HG02870 (cell line): ENCODE data around the gene AFMID.
A peak's percentile ranks its signal among the peaks of the same experiment; 100 is the strongest.
"Not testable (repeated sequence)": the region's sequence is repeated elsewhere in the genome, so short reads cannot be mapped to it uniquely, and the experiment has no call there.

ENCODE experiments used
- ATAC-seq: cut with Tn5 transposase; IDR thresholded peaks from one replicate; pipeline ENCODE4 v1.9.1; 2021; ENCODE audit warnings: mild to moderate bottlenecking, moderate library complexity; ENCODE audit not compliant: unreplicated experiment

AFMID gene

DNA sequence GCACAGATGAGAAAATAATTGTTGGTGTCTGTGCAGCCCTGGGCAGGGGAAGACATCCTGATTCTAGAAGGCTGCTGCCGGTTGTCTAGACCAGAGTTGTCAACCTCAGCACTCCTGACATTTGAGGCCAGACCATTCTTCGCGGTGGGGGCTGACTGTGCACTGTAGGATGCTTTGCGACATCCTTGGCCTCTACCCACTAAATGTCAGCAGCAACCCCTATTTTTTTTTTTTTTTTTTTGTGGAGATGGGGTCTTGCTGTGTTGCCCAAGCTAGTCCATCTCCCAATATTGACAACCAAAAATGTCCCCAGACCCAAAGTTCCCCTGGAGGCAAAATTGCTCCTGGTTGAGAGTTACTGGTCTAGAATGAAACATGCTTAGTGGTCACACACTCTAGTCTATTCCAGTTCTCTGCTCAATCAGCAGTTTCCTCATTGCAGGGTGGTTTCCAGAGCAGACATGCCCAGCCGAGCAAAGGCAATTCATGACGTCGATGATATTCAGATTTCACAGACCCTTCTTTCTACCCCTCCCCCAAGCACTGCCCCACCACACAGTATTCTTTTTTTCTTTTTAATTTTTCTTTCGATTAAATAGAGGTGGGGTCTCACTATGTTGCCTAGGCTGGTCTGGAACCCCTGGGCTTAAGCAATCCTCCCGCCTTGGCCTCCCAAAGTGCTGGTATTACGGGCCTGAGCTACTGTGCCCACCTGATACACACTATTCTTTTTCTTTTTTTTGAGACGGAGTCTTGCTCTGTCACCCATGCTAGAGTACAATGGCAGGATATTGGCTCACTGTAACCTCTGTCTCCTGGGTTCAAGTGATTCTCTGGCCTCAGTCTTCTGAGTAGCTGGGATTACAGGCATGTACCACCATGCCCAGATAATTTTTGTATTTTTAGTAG, 32.0 kb upstream of the AFMID start:
- ATAC-seq = peak; percentile 49

DNA sequence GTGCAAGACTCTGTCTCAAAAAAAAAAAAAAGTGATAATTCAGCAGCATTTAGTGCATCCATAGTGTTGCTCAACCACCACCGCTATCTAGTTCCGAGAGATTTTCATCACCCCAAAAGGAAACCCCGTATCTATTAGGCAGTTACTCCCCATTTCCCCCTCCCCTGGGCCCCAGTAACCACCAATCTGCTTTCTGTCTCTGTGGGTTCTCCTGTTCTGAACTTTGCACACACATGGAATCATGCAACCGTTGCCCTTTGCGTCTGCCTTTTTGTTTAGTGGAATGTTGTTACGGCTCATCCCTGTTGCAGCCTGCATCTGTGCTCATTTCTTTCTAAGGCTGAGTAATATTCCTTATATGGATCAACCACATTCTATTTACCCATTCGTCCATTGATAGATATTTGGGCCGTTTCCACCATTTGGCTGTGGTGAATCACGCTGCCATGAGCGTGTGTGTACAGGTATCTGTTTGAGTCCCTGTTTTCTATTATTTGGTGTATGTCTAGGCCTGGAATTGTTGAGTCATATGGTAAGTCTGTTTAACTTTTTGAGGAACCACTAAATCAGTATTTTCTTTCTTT, 27.5 kb upstream of the AFMID start:
- peak; percentile 44 for ATAC-seq

DNA sequence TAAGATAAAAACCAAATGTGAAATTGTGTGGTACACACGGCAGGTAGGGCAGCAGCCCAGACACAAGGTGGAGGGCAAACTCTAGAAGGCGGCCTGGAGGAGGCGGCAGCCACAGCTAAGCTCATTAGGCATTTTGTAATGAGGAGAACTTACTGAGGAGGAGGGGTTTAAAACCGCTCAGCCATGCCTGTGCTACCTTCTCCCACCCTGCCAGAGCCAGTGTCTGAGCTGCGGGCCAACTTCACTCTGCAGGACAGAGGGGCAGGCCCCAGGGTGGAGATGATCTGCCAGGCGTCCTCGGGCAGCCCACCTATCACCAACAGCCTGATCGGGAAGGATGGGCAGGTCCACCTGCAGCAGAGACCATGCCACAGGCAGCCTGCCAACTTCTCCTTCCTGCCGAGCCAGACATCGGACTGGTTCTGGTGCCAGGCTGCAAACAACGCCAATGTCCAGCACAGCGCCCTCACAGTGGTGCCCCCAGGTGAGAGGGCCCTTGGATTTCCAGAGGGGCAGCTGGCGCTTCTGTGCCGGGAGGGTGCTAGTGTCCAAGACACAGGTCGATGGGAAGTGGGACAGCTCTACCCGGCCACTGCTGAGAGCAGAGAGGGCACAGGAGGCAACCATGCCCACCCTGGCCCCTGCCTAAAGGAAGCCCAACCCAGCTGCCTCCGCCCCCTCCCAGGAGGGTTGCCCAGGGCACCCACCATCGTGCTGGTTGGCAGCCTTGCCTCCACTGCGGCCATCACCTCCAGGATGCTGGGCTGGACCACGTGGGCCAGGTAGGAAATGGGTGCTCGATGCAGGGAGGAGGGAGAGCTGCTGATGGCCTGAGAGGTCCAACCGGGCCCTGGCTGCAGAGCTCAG, 23.0 kb upstream of the AFMID start:
- ATAC-seq = no peak

DNA sequence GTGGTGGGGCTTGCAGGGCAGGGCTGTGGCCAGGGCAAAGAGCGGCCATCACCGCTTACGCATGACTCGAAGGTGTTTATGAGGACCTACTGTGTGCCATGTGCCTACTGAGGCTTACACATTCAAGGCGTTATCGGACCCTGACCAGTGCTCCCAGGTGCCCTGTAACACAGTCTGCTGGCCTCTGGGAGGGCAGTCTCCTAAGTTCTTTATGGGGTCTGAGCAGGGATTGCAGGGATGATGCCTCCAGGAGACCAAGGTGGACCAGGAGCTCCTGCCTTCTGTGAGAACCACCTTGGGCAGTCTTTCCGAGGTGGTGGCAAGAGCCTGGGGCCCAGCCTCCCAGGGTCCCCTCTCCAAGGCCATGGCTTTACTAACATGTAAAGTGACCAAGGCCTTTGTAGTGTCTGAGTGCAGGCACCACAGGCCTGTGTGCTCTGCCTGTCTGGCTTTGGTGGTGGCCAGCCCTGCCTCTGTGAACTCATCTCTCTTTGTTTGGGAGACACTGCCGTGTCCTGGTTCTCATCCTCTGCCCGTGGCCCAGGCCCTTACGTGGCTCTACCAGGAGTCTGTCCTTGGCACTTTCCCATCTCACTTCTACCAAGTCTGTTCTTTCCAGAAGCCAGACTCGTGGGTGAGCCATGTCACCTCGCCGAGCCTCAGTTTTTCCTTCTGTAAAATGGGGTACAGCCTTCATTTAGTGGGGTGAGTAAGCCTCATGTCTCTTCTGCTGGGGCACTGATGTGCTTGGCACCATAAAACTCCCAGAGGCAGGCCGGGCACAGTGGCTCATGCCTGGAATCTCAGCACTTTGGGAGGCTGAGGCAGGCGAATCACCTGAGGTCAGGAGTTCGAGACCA, 22.2 kb upstream of the AFMID start:
- ATAC-seq = no peak

DNA sequence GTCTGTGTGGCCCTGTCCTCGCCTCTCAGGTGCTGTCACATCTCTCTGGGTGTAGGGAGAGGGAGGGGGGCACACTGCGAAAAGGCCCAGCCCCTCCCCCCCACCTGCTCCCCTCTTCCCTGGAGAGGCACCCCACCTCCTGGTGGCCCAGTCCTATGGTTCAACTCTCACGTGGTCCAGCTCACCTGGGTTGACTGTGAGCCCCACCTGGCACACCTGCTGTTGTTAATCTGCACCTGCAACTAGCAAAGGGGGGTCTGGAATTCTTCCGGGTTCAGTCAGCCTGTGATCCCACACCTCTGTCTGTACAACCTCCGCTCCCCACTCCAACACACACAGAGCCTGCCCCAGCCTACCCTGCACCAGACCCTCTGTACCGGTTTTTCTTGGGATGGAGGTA, 20.7 kb upstream of the AFMID start:
- no peak for ATAC-seq

DNA sequence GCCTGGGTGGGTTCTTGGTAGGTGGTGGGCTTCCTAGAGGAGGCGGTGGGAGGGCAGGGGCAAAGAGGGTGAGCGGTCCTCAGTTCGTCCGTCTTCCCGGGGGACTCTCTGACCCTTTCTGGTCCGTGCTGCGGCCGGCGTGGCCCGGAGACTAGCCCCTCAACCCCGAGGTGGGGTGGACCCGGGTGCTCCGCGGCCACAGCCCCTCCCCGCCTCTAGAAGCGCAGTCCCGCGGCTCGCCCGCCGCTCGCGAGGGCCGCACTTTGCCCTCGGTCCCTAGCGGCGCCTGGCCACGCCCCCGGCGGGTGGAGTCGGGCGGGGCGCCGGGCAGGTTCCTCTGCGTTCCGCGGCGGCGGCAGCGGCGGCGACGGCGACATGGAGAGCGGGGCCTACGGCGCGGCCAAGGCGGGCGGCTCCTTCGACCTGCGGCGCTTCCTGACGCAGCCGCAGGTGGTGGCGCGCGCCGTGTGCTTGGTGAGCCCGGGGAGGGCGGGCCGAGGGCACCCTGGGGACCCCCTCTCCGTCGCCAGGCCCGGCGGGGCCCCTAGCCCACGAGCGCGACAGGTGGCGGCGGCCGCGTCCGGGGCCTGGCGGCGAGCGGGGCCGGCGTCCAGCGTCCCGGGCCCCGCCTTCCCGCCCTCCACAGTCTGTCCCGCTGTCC, 18.8 kb upstream of the AFMID start, which contains the start of gene SYNGR2:
TSS of gene SYNGR2 (plus strand) at position 340 of the 661 bp plus-strand sequence. CDS start at position 376, 36 bp downstream.
- ATAC-seq = no peak

DNA sequence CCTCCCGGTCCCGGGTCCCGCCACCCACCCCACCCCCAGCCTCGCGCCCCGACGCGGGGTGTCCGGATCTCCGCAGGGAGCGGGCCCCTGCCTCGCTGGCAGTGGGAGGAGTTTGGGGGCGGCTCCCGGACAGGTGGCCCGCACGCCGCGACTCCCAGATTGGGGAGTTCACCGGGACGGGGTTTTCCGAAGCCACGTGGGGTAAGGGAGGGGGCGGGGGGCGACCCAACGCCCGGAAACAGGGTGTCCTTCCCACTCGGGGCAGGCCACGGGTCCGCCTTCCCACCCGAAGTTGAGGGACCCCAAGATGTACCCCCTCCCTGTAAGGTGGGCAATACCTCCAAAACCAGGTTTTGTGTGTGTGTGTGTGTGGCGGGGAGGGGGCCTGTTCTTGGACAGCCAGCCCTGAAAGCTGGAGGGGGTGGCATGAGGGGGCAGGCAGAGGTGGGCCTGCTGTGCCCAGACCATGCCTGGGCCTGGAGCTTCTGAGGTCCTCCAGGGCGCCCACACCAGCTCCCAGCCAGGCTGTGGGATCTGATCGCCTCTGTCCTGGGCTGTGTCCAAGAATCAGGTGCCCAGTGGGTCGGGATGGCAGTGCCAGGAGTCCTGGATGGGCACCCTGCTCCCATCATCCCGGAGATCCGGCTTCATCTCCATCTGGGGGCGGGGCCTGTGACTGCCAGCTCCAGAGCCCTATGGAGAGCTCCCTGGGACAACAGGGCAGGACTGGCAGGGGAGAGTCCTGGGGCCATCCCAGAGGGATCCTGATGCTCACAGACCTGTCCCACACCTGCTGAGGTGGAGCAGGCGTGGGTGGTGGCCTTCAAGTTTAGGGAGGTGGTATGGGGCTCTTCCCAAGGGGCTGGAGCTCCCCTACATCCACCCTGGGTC, 18.0 kb upstream of the AFMID start:
- ATAC-seq = no peak

DNA sequence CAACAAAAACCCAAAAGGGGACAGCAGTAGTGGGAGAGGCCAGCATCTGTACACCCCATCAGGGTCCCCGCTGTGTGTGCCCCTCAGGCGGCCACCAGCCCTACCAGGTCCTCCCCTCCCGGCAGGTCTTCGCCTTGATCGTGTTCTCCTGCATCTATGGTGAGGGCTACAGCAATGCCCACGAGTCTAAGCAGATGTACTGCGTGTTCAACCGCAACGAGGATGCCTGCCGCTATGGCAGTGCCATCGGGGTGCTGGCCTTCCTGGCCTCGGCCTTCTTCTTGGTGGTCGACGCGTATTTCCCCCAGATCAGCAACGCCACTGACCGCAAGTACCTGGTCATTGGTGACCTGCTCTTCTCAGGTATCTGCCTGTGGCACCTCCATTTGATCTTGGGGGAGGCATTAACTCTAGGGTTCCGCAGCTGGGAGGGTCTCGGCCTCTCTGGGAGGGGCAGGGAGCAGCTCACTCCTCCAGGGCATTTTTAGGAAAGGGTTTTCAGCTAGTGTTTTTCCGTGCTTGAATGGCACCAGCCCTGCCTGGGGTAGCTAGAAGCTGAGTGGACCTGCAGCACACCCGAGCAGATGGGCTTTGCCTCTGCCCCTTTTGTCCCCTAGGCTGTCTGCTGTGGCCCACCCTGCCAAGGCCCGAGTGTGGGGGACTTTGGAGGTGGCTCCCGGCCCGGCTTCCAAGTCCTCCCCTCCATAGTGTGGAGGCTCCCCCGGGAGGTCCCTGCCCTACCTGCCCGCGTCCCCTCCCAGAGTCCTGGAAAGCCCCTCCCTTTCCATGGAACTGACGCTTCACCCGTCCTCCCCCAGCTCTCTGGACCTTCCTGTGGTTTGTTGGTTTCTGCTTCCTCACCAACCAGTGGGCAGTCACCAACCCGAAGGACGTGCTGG, 16.2 kb upstream of the AFMID start:
- no peak for ATAC-seq

DNA sequence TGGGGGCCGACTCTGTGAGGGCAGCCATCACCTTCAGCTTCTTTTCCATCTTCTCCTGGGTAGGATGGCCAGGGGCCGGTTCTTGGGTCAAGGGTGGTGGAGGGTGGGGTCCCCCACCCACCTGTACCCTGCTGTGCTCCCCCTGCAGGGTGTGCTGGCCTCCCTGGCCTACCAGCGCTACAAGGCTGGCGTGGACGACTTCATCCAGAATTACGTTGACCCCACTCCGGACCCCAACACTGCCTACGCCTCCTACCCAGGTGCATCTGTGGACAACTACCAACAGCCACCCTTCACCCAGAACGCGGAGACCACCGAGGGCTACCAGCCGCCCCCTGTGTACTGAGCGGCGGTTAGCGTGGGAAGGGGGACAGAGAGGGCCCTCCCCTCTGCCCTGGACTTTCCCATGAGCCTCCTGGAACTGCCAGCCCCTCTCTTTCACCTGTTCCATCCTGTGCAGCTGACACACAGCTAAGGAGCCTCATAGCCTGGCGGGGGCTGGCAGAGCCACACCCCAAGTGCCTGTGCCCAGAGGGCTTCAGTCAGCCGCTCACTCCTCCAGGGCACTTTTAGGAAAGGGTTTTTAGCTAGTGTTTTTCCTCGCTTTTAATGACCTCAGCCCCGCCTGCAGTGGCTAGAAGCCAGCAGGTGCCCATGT, 15.4 kb upstream of the AFMID start:
- ATAC-seq = not testable (repeated sequence)

DNA sequence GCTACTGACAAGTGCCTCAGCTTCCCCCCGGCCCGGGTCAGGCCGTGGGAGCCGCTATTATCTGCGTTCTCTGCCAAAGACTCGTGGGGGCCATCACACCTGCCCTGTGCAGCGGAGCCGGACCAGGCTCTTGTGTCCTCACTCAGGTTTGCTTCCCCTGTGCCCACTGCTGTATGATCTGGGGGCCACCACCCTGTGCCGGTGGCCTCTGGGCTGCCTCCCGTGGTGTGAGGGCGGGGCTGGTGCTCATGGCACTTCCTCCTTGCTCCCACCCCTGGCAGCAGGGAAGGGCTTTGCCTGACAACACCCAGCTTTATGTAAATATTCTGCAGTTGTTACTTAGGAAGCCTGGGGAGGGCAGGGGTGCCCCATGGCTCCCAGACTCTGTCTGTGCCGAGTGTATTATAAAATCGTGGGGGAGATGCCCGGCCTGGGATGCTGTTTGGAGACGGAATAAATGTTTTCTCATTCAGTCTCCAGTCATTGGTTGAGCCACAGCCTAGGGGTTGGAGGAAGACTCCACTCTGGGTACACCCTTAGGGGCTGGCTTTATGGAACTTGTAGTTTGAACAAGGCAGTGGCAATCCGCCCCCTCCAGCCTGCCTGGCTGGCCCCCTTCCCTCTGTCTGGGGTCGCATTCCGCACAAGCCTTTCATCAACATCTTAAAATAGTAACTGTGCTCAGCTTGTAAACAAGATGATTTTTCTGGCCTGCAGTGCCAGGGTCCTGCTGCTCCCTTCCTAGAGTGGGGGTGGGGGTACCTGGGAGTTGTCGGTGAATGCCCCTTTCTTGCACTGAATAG, 14.7 kb upstream of the AFMID start:
- ATAC-seq = no peak

DNA sequence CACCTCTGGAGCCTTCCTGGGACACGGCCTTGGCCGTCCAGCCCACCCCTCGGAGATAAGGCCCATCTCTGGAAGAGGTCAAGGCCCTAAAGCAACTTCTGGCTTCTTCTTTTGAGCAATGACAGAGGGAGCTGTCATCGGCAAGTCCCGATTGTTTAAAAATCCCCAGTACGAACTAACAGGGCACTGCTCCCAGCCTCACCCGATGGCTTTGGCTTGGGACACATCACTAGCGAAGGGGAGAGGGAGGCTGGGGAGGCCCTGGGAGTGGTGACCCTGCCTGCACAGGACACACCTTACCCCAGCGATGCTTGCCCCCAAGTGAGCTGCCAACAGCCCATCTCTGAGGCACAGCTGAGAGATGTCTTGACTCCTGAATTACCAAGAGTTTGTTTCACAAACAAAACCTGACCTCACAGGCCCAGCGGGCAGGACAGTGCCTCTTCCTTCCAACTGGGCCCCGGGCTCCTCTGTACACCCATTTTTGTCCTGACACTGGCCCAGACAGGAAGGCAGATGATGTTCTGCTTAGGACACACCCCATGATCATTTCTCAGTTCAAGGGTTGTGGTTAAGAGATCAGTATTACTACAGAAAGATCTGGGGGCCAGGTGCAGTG, 14.0 kb upstream of the AFMID start:
- ATAC-seq = no peak

DNA sequence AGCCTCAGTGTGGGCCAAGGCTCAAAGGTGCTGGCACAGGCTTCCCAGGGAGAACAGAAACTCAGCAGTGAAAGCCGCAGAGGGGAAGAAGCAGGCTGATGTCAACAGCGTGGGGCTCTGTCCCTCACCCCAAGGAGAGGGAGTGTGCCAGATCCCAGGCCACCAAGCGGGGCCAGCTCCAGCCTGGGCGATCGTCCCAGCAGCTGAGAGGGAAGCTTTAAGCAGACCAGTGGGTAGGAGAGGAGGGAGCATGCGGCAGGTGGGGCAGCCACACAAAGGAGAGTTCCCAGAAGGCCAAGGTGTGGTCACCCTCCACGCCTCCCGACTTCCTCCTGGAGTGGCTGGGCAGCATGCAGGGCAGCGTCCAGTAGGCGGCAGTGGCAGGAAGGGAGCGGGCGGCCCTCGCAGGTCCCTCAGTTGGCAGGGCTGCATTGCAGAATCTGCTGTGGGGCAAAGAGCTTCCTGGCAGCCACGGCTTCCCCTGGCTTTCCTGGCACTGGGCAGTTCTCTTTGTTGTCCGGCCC, 12.8 kb upstream of the AFMID start:
- no peak for ATAC-seq

DNA sequence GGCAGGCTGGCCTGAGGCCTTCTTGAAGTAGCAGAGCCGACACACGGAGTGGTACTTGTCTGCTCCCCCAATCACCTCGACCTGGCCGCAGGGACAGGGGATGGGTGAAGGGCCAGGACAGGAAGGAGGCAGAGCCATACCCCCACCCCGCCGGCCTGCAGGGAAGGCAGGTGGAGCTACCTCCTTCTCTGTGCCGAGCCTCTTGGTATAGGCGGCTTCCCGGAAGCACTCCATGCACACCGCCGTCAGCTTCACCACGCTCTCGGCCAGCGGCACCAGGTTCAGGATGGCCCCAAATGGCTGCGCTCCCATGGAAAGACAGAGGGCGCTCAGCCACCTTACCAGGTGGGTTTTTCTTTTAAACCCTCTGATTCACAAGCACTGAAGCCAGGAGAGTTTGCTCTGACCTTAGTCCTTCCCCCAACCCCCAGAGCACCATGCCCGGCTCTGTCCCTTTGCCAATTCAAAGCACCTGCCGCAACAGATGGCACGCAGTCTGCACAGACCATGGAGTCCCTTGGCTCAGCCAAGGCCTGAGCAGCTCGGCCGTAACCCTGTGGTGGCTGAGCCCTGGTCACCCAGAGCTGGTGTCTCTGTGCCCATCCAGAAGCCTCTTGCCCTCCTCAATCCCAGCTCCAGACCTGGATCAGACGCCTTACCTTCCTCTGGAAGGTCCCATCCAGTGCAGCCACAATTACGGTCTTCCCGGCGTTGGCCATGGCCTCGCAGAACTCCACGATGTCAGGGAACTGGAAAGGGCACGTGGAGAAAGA, 12.1 kb upstream of the AFMID start:
- ATAC-seq = no peak

DNA sequence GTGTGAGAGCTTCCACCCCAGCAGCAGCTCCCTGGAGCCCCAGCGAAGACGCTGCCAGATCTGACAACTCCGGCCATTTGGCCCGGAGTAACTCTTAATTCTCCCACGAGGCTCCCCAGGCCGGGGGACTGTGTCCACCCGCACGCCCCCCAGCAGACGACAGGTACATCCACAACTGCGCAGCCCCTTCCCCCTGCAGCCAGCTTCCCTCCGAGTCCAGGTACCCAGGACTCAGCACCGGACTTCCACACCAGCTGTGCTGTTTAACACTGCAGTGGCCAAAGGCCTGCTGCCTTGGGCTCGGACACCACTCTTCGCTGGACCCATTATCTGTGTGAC, 11.6 kb upstream of the AFMID start:
- no peak for ATAC-seq

DNA sequence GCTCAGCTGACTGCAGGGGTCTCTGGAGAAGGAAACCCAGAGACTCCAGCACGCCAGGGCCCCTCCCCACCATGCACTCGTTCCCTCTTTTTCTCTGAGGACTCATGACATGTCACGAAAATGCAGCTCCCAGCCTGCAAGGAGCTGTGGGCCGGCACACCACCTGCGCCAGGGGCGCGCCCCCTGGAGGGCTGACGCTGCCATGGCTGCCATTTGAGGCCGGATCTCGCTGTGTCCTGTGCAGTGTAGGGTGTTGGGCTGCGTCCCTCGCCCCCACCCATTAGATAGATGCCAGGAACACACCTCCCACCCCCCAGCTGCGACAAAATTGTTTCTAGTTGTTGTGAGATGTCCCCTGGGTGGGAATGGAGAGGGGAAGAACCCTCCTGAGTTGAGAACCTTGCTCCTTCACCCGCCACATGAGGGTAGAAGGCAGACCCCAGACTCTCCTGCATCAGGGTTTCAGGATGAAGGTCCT, 10.6 kb upstream of the AFMID start:
- ATAC-seq = no peak
